GM12872 (cell line): ENCODE measurements around the gene POLR3H.
A peak's percentile ranks its signal among the peaks of the same experiment; 100 is the strongest.

Source experiments
- CTCF ChIP-seq: IDR thresholded peaks from 3 replicates; pipeline ENCODE4 v1.5.1; 2011; ENCODE audit warnings: low read depth, mild to moderate bottlenecking, low read length, moderate library complexity; ENCODE audit not compliant: insufficient read depth

The POLR3H gene

DNA sequence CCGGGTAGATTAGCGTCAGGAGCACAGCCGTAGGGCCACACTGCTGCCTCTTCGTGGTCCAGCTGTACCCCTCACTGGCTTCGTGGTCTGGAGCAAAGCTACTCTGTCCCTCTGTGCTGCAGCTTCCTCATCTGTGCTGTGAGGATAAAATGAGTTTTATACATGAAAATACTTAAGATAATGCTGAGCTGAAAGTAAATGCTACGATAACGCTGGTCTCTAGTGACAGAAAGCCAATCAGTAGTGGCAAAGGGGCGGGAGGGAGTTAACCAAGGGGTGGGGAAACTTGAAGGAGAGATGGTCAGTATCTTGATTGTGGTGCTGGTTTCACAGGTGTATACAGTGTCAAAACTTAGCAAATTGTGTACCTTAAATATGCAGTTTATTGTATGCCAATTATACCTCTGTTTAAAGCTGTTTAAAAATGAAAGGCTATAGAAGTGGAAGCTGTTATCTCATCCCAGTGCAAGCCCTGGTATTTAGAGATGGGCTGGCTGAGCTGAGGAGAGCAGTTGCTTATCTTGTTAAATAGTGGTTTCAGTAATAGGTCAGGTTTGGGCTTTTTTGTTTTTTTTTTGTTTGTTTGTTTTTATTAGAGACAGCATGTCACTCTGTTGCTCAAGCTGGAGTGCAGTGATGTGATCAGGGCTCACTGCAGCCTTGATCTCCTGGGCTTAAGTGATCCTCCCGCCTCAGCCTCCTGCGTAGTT is 38.6 kb downstream of the POLR3H start:
- TF ChIP-seq CTCF: no peak

- no peak for TF ChIP-seq CTCF
These were observed 39.5 kb downstream of the POLR3H start for GRCh38 chr22:41504816-41505215.

DNA sequence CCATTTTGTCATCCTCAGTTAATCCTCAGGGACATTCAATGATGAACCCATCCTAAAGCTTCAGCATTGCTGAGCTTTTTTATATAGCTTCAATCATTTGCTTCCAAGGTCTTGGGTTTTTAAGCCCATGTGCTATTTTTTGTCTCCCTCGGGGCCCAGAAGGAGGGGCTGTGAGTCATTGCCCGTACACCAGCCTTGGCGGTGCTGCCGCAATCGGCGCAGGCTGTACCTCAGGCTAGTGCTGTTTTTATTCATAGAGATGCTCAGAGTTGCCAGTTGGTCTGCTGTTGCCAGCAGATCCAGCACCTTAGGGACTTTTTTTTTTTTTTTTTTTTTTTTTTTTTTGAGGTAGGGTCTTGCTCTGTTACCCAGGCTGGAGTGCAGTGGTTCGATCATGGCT is 39.9 kb downstream of the POLR3H start:
- TF ChIP-seq CTCF: no peak

- peak; percentile 69 for TF ChIP-seq CTCF
These were observed 43.1 kb downstream of the POLR3H start for GRCh38 chr22:41501209-41501608.

GRCh38 chr22:41500303-41500702 is 44.0 kb downstream of the POLR3H start:
- TF ChIP-seq CTCF: no peak

DNA sequence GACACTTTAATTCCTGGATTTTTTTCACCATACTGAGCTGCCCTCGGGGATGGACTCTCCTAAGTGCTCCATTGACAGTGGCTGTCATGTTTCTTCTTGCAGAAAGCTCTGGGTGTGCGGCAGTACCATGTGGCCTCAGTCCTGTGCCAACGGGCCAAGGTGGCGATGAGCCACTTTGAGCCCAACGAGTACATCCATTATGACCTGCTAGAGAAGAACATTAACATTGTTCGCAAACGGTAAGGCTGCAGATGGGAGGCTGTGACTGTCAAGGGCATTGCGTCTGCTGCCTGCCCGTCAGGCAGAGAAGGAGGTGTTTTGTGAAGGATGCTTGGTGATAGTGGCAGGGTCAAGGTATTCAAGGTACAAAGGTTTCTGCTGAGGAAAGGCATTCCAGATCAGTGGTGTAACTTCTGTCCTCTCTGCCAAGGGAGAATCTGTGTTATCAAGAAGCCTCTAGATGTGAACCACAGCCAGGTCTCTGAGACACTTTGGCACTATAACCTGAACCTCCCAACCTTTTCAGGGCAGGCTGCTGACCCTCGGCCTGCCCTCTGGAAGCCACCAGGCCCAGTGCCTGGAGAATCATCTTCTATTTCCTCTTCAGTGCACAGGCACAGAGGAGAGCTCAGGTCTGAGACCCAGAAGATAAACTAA is 44.5 kb downstream of the POLR3H start:
- no peak for TF ChIP-seq CTCF

DNA sequence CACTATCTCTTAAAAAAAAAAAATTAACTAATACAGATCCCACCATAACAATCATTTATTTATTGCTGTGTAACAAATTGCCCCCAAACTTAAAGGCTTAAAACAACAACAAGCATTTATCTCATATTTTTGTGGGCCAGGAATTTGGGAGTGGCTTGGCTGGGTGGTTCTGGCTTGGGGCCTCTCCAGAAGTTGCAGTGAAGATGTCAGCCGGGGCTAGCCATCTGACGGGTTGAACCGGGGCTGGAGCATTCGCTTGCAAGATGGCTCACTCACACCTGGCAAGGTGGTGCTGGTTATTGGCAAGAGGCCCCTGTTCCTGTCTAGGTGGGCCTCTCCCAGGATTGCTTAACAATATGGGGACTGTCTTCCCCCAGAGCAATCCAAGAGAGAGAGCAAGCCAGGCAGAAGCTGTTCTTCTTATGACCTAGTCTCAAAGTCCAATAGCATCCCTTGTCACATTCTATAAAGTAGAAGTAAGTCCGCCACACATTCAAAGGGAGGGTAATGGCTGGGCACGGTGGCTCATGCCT is 45.9 kb downstream of the POLR3H start:
- TF ChIP-seq CTCF: no peak
